ENCODE data around the gene NSMCE1. TPM values are rescaled to one million over a fixed set of nuclear protein-coding genes. Genes with fewer than 3 reads are reported as not detected.
A peak's percentile ranks its signal among the peaks of the same experiment; 100 is the strongest.

The NSMCE1 gene
- total RNA-seq, 4 donors from 2014 or later = 3.2 to 43.6 (median 35.6) TPM

DNA sequence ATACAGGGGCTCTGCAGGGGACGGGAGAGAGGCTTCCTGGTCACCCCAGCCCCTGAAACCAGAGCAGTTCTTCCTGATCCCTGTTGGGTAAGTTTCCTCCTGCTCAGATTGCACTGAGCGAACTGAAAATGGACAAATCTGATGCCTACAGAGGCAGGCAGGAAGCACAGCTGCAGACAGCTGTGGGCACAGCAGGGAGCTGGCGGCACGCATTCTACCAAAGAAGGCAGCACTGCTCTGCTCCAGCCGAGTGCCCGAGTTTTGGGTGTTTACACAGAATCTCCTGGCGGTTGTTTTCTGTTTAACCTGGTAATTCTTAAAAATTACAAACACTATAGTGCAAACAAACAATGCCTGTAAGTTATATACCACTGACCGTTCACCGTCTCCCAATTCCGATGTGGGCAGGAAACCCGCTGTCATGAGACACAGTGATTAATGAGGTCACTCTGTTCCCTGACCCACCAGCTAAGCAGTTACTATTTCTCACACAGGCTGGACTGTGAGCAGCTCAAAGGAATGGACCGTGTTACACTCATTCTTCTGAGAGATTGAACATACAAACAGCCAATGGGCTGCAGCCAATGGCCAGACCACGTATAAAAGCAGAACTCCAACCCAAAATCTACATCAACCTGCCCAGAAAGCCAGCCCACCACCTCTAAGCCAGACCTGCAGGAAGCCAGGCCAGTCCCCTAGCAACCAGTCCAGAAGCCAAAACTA is 25.5 kb downstream of the NSMCE1 start:
- peak; percentile 42 to 59 for DNase-seq
- H3K9me3 ChIP-seq = no peaks in the 10 kb centered on the region
- peak overlapping the region; percentile 82 to 87 for H3K27ac ChIP-seq
- H3K4me1 ChIP-seq = peaks cover 6 to 25% of the 10 kb centered on the region in 2 donors
- TF ChIP-seq, protein P1, sequence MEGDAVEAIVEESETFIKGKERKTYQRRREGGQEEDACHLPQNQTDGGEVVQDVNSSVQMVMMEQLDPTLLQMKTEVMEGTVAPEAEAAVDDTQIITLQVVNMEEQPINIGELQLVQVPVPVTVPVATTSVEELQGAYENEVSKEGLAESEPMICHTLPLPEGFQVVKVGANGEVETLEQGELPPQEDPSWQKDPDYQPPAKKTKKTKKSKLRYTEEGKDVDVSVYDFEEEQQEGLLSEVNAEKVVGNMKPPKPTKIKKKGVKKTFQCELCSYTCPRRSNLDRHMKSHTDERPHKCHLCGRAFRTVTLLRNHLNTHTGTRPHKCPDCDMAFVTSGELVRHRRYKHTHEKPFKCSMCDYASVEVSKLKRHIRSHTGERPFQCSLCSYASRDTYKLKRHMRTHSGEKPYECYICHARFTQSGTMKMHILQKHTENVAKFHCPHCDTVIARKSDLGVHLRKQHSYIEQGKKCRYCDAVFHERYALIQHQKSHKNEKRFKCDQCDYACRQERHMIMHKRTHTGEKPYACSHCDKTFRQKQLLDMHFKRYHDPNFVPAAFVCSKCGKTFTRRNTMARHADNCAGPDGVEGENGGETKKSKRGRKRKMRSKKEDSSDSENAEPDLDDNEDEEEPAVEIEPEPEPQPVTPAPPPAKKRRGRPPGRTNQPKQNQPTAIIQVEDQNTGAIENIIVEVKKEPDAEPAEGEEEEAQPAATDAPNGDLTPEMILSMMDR (IDR thresholded peaks at IDR 0.05) = no peak
- no peak for TF ChIP-seq POLR2A (IDR thresholded peaks at IDR 0.05)
- H3K27me3 ChIP-seq = no peaks in the 10 kb centered on the region
- H3K36me3 ChIP-seq = no peaks in the 10 kb centered on the region
- intact Hi-C loops (cut with DNase I; ENCODE audit: low total_unique reads) = loop anchor here (10.0 kb wide), 1 partner anchor 82 kb away; no protein-coding TSS in a partner anchor
- peak overlapping the region in 1 of 2 donors; percentile 18 for H3K4me3 ChIP-seq

DNA sequence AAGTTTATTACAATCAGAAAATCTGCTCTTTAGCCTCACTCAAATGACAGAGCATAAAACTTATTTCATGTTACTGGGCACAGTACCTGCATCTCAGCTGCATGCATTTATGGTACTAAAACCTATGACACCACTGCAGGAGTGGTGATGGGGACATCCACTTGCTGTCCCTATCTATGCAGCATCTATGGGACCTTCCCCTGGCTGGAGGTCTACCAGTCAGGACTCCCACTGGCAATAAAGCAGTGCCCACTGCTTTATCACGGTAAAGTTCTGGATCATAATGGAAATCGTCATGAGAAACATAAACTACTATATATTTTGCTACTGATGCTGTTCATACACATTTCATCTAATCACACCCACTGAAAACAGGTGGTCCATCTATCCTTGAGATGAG is 26.2 kb downstream of the NSMCE1 start:
- Histone ChIP-seq H3K4me3 (no peak overlapping the region), H3K27me3 (no peaks in the 10 kb centered on the region), H3K27ac (peak overlapping the region; percentile 82 to 87), H3K36me3 (no peaks in the 10 kb centered on the region), H3K9me3 (no peaks in the 10 kb centered on the region), H3K4me1 (peaks cover 6 to 25% of the 10 kb centered on the region in 2 donors)
- intact Hi-C loops (cut with DNase I; ENCODE audit: low total_unique reads) = loop anchor here (10.0 kb wide), 1 partner anchor 82 kb away; no protein-coding TSS in a partner anchor
- no peak for DNase-seq
- TF ChIP-seq POLR2A (IDR thresholded peaks at IDR 0.05) = no peak
- TF ChIP-seq, protein P1 (IDR thresholded peaks at IDR 0.05) = no peak

DNA sequence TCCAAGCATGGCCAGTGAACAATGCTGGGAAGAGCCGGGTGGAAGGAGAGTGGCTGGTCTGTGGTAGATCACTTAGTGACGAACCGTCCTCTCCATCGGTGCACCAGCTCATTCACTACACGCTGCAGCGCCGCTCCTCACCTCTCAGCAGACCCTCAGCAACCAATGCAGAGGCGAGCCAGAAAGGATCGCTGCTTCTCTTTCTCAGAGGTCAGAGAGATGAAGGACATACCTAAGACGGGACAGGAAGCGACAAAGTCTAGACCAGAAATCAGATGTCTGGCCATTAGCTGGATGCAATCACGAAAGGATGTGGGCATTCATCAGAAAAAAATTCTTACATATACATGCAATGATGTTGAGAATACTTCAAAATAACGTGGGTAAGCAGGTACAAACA is 26.9 kb downstream of the NSMCE1 start:
- TF ChIP-seq, protein P1 (IDR thresholded peaks at IDR 0.05) = no peak
- TF ChIP-seq POLR2A (IDR thresholded peaks at IDR 0.05) = no peak
- H3K36me3 ChIP-seq = no peaks in the 10 kb centered on the region
- H3K4me3 ChIP-seq = no peak overlapping the region
- no peaks in the 10 kb centered on the region for H3K9me3 ChIP-seq
- H3K27ac ChIP-seq = peak overlapping the region; percentile 82 to 87
- peaks cover 6 to 25% of the 10 kb centered on the region in 2 donors for H3K4me1 ChIP-seq
- DNase-seq = peak in 1 of 2 donors; percentile 7
- intact Hi-C loops (cut with DNase I; ENCODE audit: low total_unique reads) = loop anchor here (10.0 kb wide), 1 partner anchor 83 kb away; no protein-coding TSS in a partner anchor
- no peaks in the 10 kb centered on the region for H3K27me3 ChIP-seq

DNA sequence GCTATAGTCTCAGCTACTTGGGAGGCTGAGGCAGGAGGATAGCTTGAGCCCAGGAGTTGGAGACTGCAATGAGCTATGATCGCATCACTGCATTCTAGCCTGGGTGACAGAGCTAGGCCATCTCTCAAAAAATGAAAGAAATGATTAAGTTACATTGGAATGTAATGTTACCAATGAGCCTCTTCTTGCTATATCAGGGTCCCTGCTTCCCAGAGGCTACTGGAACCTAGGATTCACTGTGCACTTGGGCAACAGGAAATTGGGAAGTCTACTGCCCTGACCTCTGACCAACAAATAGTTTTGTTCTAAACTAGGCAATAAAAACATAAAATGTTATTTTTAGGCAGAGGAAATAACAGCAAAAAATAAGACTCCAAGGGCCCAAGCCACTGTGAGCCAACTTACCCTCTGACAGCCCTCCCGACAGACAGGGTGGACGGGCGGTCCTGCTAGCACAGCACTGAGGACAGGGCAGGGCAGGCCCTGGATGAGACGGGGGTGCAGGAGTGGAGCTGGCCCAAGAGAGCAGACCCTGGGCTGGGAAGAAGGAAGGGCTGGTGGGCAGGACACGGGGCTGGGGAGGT is 27.5 kb downstream of the NSMCE1 start:
- Histone ChIP-seq H3K27me3 (no peaks in the 10 kb centered on the region), H3K4me1 (peaks cover 6 to 25% of the 10 kb centered on the region in 2 donors), H3K9me3 (no peaks in the 10 kb centered on the region), H3K4me3 (no peak overlapping the region), H3K36me3 (no peaks in the 10 kb centered on the region), H3K27ac (peak overlapping the region; percentile 82 to 87)
- intact Hi-C loops (cut with DNase I; ENCODE audit: low total_unique reads) = loop anchor here (10.0 kb wide), 1 partner anchor 84 kb away; no protein-coding TSS in a partner anchor
- peak in 1 of 2 donors; percentile 30 for DNase-seq
- no peak for TF ChIP-seq POLR2A (IDR thresholded peaks at IDR 0.05)
- TF ChIP-seq, protein P1 (IDR thresholded peaks at IDR 0.05) = no peak
